HL-60 (cell line): Measurements from ENCODE around the gene PPHLN1.

Experiments
- CTCF ChIP-seq: IDR thresholded peaks from one replicate; pipeline ENCODE4 v1.5.1; 2011; ENCODE audit warnings: low read length, control low read depth, inconsistent platforms; ENCODE audit not compliant: insufficient read depth
- GABPA ChIP-seq: IDR thresholded peaks from 2 replicates; pipeline ENCODE4 v1.6.1; 2012; ENCODE audit warnings: low read depth
- POLR2AphosphoS5 ChIP-seq: IDR thresholded peaks from 2 replicates; pipeline ENCODE4 v1.6.1; 2012; ENCODE audit warnings: low read depth
- REST ChIP-seq: IDR thresholded peaks from 2 replicates; pipeline ENCODE4 v1.6.1; 2012; ENCODE audit warnings: low read depth; ENCODE audit not compliant: insufficient replicate concordance
- SPI1 ChIP-seq: IDR thresholded peaks from 2 replicates; pipeline ENCODE4 v1.6.1; 2012; ENCODE audit warnings: low read depth, mild to moderate bottlenecking, borderline replicate concordance

- no peak for TF ChIP-seq CTCF
- TF ChIP-seq POLR2AphosphoS5, result no peak
- no peak for TF ChIP-seq REST
- TF ChIP-seq GABPA, result no peak
- no peak for TF ChIP-seq SPI1
Observed at GRCh38 chr12:42420395-42420794, 94.4 kb downstream of the PPHLN1 start.
